AG09319 (cell line): ENCODE measurements around the gene CNTNAP2.
"Not testable (repeated sequence)": the region's sequence is repeated elsewhere in the genome, so short reads cannot be mapped to it uniquely, and the experiment has no call there.

Source experiments
- DNase-seq: peaks from one replicate; pipeline ENCODE4 v3.0.0-alpha.2; 2010; ENCODE audit warnings: low read depth; ENCODE audit errors: extremely low read depth
- CTCF ChIP-seq: IDR thresholded peaks from 2 replicates; pipeline ENCODE4 v1.5.1; 2011; ENCODE audit warnings: low read depth, mild to moderate bottlenecking, inconsistent platforms, low read length, moderate library complexity

The CNTNAP2 gene

GRCh38 chr7:148442141-148442655 lies 2325.6 kb downstream of the CNTNAP2 start:
- DNase-seq, result no peak
- TF ChIP-seq CTCF, result no peak

- DNase-seq, result no peak
- no peak for TF ChIP-seq CTCF
Measured at GRCh38 chr7:148442933-148443332, 2326.3 kb downstream of the CNTNAP2 start.

- no peak for DNase-seq
- TF ChIP-seq CTCF, result no peak
Measured at GRCh38 chr7:148445260-148446044, 2328.9 kb downstream of the CNTNAP2 start.

- no peak for TF ChIP-seq CTCF
Measured at GRCh38 chr7:148447221-148447849, 2330.7 kb downstream of the CNTNAP2 start.

GRCh38 chr7:148451526-148451925 lies 2334.9 kb downstream of the CNTNAP2 start:
- DNase-seq, result not testable (repeated sequence)

More at GRCh38 chr7:148447221-148447849, 2330.7 kb downstream of the CNTNAP2 start:
- no peak for DNase-seq

- DNase-seq, result no peak
- no peak for TF ChIP-seq CTCF
Measured at GRCh38 chr7:148456351-148456750, 2339.8 kb downstream of the CNTNAP2 start.

- no peak for TF ChIP-seq CTCF
- no peak for DNase-seq
Measured at GRCh38 chr7:148457310-148457921, 2340.8 kb downstream of the CNTNAP2 start.
